Renal pelvis (tissue), 4 donors: Measurements from ENCODE around the gene ARL6IP4. TPM values are rescaled to one million over a fixed set of nuclear protein-coding genes. Genes with fewer than 3 reads are reported as not detected.
"Not testable (repeated sequence)": the region's sequence is repeated elsewhere in the genome, so short reads cannot be mapped to it uniquely, and the experiment has no call there.

Experiments used
- DNase-seq: peaks from one replicate; pipeline ENCODE4 v3.0.0-alpha.2; 2013
- polyA plus RNA-seq, 3 donors: library from polyadenylated mRNA; unstranded; fragments of 120-200 nt; gene quantifications; one replicate each; pipeline ENCODE4 v1.2.1, GENCODE V29; 2013; ENCODE audit not compliant: insufficient read length in 3 of 3

ARL6IP4 gene
- polyA plus RNA-seq, 3 donors, result 184 to 231 (median 209) TPM

DNA sequence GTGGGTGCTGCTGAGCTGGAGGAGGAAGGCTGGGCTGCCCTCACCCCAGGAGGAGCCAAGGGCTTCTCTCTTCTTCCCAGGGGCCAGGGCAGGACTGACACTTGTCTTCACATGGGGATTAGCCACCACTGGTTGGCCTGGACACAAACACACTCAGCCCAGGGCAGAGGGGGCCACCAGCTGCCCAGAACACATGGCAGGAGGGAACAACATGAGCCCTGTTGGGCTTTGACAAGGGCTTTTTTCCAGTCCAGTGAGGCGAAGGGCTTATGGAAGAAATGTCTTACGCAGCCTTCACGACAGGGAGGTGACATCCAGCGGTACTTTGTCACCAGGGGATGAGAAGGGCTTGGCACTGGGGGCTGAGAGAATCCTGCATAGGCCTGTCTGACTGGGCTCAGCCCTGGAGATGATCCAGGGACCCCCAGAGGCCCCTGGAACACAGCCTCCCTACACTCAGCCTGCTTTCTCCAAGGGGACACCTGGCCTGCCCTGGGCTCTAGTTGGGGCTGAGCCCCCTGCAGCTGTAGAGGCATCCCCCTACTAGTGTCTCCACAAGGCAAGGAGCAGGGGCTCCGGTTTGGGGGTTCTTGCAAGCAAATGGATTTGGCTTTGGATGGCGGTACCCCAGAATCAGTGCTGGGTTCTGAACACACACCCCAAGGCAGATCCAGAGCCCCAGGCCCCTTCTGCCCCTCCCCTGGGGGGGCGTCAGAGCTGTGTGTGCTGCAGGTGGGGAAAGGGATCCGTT lies 18.9 kb downstream of the ARL6IP4 start:
- DNase-seq, result no peak

DNA sequence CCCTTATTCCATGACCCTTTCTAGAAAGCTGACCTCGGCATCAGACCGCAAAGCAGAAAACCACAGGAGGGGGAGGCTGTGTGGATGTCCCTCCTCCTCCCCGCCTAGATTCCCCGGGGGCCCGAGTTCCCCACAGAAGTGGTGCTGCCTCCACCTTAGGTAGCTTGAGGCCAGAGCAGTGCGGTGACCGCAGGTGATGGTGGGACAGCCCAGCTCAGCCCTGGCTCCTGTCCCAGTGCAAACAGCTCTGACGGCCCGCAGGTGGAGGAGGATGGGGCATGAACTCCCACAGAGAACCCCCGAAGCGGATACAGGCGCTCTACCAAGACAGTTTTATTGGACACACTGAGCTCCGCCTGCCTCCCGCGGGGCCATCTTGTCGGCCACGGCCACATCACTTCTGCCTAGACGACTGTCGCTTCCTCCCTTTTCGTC lies 19.5 kb downstream of the ARL6IP4 start:
- DNase-seq, result no peak

DNA sequence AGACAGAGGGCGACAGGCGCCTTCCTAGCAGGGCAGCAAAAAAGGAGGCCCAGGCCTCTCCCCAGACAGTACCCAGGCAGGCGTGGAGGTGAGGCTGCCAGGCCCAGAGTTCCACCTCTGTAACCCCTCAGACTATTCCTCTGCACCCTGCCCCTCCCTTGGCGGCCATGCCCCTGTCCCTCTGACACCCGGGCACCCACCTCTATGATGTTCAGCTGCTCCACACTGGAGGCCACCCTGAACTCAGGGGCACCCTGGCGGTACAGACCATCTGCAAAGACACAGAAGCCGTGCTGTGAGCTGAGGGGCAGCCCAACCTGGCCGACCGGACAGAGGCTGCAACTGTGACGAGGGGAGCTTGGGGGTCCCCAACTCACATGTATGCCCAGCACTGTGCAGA lies 20.1 kb downstream of the ARL6IP4 start:
- DNase-seq, result no peak

DNA sequence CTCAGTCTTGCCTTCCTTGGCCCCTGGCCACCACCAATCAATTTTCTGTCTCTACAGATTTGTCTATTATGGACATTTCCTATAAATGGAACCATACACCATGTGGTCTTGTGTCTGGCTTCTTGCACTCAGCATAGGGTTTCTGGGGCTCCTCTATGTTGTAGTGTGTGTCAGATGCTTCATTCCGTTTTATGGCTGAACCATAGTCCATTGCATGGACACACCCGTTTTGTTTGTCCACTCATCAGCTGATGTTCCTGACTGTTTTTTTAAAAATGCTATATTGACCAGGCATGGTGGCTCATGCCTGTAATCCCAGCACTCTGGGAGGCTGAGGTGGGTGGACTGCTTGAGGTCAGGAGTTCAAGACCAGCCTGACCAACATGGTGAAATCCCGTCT lies 21.0 kb downstream of the ARL6IP4 start:
- no peak for DNase-seq

DNA sequence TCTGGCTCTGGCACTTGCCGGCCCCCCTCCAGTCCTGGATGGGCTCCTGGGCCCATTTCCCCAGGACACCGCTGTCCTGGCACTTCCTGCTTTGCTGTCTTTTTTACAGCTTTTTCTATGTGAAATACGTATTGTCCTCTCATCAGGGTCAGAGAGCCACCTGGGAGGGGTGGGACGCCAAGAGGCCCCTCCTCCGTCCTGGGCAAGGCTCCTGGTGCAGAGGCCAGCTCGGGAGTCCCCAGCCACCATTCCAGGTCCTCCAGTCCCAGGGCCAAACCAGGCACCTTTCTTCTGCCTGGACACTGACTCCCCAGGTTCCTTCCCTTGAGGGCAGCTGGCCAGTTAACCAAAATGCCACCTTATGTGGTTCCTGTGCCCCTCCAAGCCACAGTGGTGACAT lies 22.8 kb downstream of the ARL6IP4 start:
- DNase-seq, result no peak

DNA sequence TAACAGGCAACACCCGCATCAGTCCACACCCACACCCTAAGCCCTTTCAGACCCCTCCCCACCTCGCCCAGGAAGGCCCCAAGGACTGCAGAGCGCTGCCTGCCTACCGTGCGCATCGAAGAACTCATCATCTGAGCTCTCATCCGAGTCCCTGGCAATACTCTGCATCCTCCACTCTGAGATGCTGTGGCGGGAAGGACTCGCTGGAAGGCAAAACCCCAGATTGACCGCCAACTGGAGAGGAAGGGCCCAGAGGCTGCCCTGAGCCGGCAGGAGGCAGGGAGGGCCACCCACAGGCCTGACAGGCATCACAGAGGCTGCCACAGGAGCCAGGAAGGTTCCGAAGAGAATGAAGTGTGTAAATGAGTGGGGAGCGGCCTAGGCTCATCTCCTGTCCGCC lies 23.8 kb downstream of the ARL6IP4 start:
- DNase-seq, result no peak

DNA sequence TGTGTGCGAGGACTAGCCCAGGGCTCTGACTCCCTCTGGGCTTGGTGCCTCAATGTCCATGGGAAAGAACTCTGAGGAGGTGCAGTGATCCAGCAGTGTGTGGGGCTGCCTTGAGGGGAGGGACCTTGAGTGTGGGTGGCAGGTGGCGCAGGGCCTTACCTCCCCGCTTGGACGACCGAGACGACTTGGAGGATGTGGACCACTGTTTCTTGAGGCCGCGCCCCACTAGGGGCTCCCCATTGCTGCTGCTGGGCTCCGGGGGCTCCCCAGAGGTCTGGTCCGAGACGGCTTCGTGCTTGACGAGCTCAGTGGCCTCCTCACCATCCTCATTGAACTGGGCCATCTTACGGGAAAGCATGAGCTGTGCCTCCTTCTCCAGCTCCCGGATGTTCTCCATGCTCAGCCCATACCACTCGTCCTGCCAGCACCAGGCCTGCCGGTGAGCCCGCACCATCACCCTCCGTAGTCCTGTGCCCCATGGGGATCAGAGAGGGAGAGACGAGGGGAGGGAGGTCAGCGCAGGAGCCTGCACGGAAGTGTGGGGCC lies 24.7 kb downstream of the ARL6IP4 start:
- DNase-seq, result no peak

DNA sequence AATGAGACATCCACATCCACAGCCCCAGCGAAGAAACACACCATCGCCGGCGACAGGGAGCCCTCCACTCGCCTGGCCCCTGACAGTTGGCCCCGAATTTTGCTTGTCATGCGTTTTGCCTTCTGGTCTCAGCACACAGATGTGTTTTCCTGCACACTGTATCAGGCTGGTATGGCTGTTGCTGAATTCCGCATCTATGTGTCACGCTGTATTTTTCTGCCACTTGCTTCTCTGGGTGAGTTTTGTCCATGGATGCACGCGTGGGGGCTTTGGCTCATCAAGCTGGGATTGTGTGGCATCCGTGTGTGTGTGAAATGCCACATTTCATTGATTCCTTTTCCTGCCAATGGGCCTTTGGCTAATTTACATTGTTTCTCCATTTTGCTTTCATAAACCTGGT lies 26.5 kb downstream of the ARL6IP4 start:
- no peak for DNase-seq

DNA sequence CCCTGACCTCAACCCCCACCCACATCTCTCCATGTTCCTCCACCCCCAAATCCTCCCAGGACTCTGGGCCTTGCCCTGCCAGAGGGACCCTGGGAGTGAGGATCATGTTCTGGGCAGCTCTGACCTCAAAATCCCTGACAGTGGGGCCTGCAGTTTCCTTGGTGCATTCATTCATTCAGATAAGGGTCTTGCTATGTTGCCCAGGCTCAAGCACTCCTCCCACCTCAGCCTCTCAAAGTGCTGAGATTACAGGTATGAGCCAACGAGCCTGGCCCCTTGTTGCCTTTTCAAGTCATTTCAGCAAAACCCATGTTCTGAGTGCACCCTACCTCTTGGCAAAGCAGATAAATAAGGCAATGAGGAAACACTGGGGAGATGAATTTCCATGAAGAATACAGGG lies 29.6 kb downstream of the ARL6IP4 start:
- no peak for DNase-seq

DNA sequence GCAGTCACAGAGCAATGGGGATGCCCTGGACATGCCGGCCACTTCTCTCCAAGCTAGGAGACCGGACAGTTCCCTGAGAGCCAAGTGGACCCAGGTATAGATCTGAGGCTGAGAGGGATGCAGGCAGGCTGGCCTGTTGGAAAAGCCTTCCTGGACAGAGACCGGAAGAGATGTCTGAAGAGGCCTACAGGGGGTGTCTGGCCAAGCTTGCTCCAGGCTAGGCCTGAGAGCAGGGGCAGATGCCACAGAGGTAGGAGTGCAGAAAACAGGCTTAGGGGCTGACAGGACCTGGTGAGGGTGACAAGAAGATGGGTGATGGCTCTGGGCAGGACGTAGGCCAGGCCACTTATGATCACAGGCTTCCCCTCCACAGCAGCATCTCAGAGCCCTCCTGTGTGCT lies 30.2 kb downstream of the ARL6IP4 start:
- DNase-seq, result no peak

DNA sequence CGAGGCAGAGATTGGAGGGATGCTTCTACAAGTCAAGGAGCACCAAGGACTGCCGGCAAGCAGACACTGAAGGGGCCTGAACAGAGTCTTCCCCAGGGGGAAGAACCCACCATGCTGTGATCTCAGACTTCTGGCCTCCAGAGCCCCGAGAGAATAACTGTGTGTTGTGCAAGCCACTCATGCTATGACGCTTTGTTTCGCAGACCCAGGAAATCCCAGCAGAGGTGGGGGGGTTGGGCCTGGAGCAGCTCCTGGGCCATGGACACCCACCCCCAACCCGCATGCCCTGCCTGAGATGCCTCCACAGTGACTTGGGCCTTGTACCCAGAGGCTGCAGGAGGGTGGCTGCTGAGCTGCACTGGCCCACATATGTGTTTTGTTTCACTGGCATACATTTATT lies 31.2 kb downstream of the ARL6IP4 start:
- no peak for DNase-seq

DNA sequence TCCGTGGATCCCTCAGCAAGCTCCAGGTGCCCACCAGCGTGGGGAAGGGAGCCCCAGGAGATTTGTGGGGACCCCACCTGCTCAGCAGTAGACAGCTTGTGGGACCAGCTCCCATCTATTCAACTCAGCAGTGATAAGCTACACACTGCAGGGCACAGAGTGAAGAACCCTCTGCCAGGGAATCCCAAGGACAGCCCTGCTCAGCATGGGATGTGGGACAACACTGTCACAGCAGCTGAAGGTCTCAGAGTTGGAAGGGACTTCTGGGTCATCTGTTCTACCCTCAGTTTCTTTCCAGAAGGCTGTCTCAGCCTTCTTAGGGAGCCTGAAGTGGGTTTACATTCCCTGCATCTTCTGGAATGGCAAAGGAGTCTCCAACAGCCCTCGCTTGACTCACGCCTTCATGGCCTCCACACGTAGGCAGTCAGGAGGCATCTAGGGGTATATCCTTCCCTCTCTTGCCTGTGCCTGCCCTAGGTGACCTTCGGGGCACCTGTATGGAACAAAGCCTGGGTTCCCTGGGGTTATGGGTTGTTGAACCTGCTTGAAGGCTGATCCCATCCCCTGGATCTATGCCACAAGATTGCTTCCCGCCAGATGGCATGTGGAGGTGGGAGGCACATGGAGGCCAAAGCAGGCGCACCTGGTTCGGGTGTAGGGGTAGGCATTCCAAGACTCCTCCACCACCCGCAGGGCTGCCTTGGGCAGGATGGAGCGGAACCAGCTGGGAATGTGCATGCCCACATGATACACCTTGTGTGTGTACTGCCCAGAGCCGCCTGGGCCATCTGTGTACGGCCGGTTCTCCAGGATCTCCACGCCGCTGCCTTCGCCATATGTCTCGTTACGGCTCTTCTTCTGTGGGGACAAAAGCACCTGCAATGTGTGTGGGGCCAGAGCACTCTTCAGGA lies 33.0 kb downstream of the ARL6IP4 start:
- DNase-seq, result no peak

DNA sequence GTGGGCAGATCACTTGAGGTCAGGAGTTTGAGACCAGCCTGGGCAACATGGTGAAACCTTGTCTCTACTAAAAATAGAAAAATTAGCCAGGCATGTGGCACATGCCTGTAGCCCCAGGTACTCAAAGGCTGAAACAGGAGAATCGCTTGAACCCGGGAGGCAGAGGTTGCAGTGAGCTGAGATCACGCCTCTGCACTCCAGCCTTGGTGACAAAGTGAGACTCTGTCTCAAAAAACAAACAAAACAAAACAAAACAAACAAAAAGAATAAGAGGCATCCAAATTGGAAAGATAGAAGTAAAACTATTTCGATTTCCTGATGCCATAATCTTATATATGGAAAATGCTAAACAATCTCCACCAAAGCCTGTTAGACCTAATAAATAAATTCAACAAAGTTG lies 34.0 kb downstream of the ARL6IP4 start:
- not testable (repeated sequence) for DNase-seq

DNA sequence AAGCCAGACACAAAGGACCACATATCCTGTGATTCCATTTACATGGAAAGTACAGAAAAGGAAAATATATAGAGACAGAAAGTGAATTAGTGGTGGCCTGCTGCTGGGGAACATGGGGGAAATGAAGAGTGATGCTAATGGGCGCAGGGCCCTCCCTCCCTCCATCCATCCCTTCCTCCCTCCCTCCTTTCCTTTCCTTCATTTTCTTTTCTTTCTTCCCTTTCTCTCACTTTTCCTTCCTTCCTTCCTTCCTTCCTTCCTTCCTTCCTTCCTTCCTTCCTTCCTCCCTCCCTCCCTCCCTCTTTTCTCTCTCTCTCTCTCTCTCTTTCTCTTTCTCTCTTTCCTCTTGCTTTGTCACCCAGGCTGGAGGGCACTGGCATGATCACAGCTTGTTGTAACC lies 37.3 kb downstream of the ARL6IP4 start:
- no peak for DNase-seq

DNA sequence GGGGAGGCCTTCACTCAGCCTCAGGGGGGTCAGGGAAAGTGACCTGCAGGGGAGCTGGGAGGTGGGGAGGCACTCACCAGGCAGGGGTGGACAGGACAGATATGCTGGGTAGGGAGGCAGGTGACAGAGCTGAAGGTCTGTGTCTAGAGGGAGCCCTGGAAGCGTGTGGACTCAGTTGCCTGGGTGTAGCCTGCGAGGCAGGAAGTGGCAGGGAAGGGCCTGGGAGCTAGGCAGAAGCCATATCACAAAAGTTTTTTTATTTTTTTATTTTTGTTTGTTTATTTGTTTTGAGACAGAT lies 39.3 kb downstream of the ARL6IP4 start:
- DNase-seq, result no peak

DNA sequence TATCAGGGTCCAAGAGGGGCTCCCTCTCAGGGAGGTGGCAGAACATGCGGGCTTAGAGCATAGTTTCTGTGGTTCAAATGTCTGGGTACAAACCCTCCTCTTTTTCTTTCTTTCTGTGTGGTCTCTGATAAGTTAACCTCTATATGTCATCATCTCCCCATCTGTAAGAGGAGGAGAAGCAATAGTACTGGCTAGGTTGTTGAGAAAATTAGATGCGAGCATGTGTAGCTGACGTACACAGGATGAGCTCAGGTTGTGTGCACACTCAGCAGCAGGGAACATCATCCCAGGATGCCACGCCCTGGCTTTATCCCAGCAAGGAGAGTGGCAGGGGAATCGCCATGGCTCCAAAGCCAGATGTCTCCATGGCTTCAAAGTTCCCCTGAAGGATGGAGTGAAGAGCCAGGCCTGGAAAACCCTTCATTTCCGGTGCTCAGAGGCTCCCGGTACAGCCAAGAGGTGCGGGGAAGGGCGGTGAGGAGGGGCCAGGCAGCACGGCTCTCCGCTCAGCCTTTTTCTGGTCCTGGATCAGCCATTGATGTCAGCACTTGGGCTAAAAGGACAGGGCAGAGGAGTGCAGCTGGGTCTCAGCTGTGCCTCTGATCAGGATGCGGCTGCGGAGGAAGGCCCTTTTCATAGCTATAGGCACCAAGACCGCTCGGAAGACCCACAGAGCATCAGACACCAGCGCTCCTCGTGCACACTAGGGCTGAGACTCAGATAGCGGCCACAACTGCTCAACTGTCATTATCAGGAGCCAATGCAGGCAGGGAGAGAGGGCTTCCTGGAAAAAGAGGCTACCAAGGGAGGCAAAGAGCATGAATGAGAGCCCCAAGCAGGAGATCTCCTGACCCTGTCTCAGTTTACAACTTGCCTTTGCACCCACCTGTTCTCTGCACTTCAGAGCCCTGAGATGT lies 41.5 kb downstream of the ARL6IP4 start:
- no peak for DNase-seq

DNA sequence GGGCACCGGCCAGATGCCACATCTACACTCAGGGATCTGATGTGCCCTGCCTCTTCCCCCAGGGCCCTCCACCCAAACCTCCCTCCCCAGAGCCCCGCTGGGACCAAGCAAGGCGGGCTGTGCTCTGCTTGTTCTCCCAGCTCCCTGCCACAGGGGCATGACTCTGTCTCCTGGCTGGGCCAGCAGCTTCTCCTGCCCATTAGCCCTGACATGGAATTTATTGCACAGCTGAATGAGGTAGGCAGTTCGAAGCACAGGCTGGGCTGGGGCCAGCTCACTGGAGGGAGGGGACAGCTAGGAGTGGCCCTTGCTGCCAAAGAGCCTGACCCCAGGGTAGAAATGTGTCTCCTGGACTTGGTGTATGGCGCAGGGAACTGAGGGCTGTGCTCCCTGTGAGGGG lies 42.4 kb downstream of the ARL6IP4 start:
- no peak for DNase-seq

DNA sequence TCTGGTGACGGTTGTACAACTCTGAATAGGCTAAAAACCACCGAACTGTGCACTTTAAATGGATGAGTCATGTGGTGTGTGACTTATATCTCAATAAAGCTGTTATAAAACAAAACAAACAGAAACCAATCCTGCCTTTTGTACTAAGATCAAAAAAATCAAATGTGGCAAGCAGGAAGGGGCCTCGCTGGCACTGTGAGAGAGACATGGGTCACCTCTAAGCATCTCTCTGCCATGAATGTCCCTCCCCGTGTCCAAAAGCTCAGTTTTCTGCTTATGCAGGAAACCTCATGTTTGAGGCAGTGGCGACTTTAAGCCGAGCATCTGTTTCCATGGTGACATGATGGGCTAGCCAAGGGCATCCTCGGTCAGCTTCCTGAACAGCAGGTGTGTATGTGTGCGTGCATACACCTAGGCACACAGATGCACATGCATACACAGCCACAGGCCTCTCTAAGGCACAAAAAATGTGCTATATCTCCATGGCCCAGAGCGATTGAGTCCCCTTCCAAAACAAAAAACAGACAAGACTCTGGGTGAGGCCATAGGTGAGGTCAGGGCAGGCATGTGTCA lies 44.4 kb downstream of the ARL6IP4 start:
- DNase-seq, result no peak

DNA sequence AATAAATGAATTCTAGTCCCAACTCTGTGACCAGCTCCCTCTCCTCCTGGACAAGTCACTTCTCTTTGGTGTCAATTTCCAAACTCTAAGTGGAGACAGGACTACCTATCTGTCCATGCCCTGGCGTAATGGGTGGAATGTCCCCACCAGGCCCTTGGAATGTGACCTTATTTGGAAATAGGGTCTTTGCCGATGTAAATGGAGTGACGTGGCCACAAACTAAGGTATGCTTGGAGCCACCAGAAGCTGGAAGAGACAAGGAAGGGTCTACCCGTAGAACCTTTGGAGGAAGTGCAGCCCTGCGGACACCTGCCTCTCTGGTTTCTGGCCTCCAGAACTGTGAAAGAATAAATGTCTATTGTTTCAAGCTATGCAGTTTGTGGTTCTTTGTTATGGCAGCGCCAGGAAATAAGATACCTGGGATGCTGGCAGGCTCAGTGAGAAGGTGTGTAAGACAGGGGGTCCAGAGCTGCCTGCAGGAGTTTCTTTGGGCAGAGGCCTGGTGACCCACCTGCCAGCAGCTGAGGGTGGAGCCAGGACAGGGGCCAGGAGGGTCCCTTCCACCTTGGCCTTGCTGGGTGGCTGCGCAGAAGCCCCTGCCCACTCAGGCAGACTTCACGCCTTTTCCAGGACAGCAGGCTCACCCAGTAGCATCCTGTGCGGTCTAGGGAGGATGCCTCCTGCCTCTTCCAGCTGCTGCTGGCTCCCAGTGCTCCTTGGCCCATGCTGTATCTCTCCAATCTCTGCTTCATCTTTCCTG lies 45.8 kb downstream of the ARL6IP4 start:
- no peak for DNase-seq

DNA sequence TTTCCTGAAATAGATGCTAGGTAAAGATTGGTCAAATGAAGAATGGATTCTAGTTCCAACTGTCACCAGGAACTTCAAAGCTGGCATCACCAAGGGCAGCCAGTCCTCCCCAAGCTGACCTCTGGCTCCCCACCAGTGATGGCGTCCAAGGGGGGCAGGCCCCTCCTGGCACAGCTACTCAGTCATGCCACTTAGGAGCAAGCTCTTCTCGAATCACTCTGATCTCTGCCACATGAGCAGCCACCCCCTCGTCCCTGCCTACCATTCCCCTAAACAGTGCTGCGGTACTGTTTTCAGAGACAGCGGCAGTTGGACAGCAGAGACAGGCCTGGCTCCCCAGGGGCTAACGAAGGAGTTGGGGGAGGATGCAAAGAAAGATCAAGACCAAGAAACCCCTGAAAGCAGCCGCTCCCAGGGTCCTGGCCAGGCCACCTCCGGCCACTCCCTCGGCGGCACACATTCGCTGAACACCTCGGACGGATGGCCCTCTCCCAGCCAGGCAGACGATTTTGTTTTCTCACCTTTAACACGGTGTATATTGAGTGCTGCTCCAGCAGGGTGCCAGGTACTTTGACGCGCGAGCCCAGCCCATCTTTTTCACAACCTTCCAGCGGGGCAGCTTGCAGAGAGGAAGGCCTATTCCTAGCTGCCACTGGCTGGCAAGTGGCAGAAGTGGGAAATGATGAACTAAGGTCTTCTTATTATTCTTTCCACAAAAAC lies 47.4 kb downstream of the ARL6IP4 start:
- DNase-seq, result no peak
